NCI-H345 treated with DMSO at 0.1 percent for 48 hours (cell line): ENCODE measurements around the gene ARHGAP24.
"Not testable (repeated sequence)": the region's sequence is repeated elsewhere in the genome, so short reads cannot be mapped to it uniquely, and the experiment has no call there.

ENCODE experiments used
- DNase-seq: peaks from one replicate; lab custom pipeline; 2025; ENCODE audit not compliant: unreplicated experiment; lab: John Stamatoyannopoulos, UW

Gene ARHGAP24

DNA sequence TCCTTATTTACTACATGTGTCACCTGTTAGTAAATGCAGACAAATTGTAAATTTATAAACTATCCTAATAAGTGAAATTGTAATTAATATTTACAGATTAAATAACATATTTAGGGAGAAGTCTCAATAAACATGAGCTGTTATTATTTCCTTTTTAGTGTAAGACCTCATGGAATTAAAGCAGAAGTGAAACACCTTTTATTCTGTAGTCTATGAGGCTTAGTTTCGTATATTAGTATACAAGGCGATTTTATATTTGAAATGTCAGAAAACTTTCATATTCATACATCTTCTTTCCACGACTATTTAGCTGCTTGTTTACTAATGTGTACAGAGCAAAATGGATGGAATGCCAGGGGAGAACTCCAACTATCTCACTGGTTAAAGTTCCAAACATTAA is 414.4 kb downstream of the ARHGAP24 start:
- DNase-seq = no peak

DNA sequence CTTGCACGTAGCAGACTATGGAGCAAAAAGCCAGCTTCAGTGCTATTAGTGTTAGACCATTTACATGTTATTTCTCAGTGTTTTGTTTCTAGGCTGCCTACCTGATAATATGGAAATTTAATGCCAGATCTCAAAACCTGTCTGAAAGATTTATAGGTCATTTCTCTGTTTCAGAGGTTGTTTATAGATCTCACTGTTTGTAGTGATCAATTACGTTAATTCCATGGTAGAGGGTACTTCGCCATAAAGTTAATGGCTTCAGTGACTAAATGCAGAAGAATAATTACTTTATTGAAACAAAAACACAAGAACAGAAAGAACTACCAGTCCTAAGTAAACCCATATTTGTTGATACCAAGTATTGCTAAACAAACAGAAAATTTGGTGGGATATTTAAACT is 420.8 kb downstream of the ARHGAP24 start:
- no peak for DNase-seq

DNA sequence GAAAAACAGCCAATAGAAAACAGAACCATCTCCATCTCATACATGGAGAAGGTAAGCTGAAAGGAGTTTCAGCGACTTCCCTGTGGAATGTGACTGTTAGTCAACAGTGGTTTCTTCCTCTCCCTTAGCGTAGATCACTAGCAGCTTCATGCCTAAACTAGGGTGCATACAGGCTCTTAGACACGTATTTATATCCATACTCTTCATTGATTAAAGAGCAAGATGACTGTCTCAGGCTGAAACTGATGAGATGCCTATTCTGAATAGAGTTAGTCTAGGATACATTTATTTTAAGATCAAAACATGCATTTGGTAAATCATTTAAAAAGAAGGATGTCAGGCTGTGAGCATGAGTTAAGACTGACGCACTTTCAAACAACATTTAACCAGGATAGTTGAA is 423.3 kb downstream of the ARHGAP24 start:
- DNase-seq = no peak

DNA sequence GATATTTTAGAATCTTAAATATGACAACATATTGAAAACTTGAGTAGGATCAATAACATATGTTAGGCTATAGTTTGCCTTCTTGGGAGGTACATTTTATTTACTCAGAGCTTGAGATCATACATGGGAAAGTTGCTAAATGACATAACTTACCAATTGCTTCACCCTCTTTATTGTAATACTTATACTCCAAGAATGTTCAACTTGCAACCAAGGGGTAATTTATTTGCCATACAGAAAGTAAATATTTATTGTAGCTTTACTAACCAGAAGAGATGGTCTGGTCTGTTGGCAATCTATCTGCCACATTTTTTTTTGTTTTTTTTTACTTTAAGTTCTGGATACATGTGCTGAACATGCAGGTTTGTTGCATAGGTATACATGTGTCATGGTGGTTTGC is 426.6 kb downstream of the ARHGAP24 start:
- no peak for DNase-seq

DNA sequence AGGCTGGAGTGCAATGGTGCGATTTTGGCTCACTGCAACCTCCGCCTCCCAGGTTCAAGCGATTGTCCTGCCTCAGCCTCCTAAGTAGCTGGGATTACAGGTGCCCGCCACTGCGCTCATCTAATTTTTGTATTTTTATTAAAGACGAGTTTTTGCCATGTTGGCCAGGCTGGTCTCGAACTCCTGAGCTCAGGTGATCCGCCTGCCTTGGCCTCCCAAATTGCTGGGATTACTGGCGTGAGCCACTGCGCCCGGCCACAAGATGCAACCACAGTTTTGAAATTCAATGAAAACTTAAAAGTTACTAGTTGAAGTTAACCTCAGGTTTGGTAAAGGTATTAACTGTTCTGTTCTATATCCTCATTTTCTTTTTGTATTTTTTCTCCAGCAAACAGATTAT is 427.7 kb downstream of the ARHGAP24 start:
- DNase-seq = not testable (repeated sequence)

DNA sequence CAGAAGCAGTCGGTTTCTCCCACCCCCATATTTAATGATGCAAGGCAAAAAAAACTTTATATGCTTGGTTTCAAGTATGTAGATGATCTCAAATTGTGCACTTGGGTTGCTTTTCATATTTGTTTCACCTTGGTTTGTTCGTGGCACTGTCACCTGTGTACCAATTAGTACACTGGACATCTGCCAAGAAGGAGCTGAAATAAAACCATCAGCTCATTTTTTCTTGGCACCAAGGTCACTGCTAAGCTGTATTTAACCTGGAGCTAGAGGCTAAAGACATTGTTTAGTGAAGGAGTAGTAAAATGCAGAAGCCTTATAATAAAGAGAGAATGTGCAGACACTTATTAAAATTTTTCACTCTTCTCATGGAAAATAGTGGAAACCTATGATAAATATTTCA is 430.8 kb downstream of the ARHGAP24 start:
- DNase-seq = no peak

DNA sequence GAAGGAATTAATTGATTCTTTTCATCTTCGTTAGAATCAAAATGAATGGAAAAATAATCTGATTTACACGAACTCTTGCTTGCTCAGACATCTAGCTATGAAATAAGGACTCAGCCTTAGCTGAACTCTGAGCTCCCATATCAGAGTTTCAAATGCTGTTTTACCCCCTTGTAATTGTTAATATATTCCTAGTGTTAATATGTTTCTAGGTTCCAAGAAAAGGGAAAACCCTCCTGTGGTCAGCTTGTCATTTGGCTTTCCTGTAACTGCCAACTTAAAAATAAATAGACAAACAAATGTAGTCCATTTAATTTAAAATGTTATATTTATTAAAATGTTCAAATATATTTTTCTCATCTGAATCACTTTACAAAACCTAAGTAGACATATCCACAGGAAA is 432.1 kb downstream of the ARHGAP24 start:
- no peak for DNase-seq

DNA sequence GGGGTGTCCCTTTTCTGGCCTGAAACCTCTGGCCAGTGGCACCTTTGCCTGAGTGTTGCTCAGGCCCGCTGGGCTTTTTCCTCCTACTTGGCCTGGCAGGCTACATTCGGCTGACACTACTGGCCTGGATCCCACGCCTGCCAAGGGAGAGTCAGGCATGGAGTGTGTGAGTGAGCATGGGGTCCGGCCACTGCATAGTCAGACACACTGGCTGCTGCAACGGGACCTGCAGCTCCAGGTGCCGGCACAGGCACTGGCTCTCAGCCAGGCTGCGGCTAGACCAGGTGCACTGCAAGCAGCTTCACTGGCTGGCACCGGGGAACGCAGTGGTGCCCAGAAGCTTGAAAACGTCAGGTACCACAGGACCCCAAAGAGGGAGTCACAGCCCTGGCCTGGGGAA is 434.9 kb downstream of the ARHGAP24 start:
- no peak for DNase-seq

DNA sequence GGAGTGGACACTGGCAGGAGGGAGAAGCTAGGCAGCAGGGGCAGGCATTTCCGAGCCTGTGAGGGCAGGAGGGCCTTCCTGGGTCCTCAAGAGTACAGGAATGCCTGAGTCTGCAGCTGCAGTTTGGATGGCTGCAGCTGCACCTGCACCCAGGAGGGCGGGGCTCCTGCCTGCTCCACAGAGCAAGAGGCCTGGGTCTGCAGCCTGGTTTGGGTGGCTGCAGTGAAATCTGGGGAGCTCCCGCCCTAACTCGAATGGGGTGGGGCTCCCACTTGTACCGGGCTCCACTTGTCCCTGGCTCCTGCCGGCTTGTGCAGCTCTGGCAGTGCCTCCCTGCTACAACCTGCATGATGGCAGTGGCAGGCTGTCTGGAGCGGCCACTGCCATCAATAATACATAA is 436.0 kb downstream of the ARHGAP24 start:
- DNase-seq = no peak

DNA sequence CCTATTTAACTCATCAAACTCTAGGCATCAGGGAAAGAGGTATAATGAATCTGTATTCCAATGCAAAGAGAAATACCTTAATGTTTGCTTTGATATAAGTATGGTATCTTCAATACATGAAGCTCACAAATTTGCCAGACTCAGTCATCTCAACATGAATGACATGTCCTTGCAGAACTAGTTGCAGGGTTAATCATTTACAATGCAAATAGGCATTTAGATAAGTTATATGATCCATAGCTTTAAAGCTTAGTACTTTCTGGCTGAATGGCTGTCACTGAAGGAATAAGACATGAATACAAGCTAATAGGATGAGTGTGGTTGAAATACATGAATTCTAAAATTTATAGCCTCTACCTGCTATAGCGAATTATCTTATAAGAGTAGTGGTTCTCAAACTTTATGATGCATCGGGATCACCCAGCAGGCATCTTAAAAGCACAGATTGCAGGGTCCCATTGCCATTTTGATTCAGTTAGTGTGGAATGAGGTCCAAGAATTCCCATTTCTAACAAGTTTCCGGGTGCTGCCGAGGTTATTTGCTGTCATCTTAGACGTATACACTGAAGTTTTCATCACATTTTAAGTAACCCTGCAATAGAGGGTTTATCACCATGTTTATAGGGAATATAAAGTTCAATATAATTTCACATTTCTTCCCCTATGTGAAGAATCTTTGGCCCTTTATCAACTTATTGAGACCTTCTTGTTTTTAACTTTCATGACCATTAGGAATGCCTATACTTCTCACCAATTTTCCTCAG is 439.2 kb downstream of the ARHGAP24 start:
- DNase-seq = no peak

DNA sequence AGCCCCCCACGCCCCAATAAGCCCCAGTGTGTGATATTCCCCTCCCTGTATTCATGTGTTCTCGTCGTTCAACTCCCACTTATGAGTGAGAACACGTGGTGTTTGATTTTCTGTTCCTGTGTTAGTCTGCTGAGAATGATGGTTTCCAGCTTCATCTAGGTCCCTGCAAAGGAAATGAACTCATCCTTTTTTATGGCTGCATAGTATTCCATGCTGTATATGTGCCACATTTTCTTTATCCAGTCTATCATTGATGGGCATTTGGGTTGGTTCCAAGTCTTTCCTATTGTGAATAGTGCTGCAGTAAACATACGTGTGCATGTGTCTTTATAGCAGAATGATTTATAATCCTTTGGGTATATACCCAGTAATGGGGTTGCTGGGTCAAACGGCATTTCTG is 440.6 kb downstream of the ARHGAP24 start:
- DNase-seq = not testable (repeated sequence)

DNA sequence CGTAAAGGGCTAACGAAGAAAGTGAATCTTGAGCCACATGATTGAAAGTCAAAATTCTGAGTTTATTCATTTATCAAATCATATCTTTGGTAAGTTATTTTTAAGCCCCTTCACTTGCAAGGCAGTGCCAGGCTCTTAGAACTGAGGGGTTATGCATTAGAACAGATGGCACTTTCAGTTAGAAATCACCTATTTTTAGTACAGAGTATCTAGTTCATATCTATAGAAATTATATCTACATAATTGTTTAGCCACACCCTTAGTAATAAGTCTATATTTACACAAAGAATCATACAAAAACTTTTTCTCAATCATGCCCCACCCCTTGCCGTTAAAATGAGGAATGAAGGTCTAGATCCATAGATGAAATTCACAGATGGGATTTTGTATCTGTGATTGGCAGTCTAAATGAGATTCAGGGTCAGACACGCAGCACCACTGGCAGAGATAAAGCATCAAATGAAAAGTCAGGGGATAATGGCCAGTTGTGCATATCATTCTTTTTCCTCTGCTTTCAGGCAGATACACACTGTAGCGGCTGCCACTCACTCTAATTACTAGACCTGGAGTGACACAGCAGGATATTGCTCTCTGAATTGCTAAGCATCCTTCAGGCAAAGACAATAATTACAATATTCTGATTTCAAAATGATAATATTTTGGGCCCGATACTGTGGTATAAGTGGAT is 444.4 kb downstream of the ARHGAP24 start:
- DNase-seq = no peak

DNA sequence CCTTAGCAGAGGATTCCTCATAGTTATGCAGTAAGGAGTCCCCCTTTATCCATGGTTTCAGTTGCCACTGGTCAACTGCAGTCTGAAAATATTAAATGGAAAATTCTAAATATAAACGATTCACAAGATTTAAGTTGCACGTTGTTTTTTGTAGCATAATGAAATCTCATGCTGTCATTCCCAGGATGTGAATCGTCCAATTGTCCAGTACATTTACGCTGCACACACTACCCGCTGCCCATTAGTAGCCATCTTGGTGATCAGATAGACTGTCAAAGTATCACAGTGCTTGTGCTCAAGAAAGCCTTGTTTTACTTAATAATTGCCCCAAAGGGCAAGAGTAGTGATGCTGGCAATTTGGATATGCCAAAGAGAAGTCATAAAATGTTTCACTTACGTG is 450.1 kb downstream of the ARHGAP24 start:
- DNase-seq = no peak

DNA sequence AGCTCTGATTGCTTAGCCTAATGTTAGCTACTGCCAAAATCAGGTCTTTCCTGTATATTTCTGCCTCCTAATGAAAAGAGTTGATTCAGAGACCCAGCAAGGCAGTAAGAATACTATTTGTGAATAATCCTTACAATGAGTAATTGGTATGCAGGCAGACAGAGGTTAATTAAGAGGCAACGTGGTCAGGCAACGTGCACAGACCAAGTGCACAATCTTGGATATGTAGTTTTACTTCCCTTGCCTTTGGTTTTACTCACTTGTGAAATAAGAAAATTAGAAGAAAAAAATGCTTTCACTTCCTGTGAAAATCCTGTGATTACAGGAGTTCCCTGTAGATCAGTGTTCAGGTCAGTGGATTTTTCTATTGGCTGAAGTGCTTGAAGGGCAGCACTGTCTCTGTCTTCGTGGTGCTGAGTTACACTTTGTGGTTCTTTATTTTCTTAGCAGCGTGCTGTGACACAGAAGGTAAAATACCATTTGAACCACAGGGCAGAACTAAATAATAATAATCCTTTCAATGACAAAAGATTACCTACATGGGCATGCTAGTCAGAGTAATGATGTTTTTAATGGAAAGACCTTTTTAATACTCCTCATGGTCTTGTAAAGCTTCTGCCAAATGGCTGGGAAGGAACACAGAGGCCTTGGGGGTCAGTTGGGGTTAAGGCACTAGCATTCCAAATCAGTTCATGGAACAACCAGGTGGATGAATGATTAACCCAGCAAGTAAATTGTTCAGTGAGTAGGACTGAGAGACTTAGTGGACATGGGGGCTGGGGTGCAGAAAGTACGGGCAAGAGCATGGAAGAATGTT is 454.0 kb downstream of the ARHGAP24 start:
- no peak for DNase-seq

DNA sequence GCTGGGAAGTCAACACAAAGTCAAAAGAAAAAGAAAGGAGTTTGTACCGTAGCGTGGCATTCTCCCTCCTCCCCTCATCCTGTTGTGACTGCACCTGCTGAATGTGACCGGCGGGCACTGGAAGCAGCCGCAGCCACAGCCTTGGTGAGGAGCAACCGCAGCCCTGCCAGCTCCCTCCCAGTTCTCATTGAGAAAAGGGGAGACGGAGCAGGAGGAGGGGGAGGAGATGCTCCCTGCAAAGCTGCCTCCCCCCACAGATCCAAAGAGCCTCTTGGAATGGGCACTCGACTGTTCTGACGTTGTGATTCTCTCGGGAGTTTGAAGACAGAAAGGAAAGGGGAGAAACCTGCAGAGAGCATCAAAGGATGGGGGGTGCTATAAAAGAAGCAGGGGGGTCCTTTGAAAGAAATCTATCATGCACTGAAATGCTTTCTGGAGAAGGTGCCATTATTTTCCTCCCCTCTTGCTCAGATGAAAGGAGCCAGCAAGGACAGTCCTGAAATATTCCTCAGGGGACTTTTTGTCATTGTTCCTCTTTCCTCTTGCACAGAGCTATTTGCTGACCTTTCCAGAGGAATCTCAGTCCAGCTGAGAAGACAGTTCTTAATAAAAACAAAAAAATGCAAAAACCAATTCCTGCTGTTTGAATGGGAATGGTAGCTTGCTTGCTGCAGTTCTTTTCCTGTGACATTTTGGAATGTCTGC is 455.2 kb downstream of the ARHGAP24 start:
- DNase-seq = no peak

DNA sequence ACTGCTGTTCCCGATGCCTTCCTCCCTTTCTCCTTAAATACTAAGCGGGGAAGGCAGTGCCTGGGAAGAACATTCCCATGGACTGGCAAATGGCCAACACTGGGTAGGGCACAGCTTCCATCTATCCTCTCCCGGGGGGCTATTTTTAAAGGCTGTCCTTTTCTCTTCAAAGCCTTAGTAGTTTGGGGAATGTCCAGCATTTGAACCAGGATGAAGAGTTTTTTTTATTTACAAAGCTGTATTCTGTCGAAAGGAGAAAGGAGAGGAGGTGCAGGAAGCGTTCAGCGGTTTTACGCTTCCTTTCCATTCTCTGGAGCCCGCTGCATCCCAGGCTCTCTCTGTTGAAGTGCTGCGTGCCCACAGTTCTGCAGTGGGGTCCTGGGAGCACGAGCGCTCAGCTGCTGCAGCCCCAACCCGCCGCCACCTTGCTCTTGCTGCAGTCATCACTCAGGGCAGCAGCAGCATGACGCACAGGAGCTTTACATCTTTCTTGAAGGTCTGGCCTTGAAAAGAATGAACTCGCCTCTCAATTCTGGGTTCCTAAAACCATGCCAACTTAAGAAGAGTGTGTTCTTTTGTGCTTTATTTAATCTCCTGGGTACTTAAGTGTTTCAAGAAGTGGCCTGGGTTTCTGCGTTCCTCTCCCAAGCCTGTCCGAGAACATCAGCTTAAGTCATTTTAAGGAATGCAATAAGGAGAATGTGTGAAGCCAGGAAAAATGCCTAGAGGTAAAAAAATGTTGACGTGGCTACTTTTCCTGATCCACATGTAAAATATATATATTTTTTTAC is 457.7 kb downstream of the ARHGAP24 start:
- no peak for DNase-seq

DNA sequence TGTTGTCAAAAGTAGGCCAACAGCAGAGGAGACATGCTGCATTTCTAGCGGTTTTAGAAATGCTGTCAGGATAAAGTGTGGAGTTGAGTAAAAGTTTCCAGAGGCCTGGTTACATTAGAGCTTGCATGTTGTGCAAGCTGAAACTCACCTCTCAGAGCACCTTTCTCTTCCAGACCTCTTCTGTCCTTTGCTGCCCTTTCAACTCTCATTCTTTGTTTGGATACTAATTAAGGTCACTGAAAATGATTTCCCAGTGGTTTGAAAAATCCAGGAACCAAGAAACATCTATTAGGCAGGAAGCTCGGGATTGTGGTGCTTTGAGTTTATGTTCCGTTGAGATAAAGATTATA is 458.3 kb downstream of the ARHGAP24 start:
- DNase-seq = no peak

DNA sequence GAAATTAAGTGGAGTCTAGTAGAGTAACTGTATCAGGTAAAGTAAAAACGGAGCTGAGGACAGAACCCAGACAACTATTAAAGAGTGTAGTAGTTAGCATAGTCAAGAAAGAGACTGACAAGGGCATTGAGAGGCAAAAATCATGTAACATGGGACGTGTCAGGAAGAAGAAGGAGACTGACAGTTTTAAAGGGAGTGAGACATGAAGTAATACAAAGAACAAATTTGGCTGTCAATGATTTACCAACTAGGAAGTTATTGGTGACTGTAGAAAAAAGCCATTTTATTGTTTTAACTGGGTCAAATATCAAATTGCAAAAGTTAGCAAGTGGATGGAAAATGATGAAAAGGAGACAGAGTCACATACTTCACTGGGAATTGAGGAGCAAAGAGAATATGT is 462.6 kb downstream of the ARHGAP24 start:
- DNase-seq = no peak

DNA sequence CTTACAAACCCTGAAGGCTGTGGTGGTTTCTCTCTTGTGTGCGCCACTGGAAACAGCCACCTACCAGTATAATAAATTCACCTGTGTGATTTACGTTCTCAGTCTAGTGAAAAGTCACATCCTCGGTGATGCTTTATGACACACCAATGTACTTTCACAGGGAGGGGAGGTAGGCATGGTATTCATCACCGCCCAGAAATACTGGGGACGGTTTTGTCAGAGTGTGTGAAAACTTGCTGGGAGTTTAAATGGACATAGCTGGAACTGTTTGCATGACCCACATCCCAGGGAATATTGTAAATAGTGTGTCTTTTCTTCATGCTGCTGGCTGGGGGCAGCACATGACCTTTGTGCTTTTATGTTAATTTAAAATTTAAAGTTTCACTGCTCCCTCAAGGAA is 463.1 kb downstream of the ARHGAP24 start:
- DNase-seq = no peak

DNA sequence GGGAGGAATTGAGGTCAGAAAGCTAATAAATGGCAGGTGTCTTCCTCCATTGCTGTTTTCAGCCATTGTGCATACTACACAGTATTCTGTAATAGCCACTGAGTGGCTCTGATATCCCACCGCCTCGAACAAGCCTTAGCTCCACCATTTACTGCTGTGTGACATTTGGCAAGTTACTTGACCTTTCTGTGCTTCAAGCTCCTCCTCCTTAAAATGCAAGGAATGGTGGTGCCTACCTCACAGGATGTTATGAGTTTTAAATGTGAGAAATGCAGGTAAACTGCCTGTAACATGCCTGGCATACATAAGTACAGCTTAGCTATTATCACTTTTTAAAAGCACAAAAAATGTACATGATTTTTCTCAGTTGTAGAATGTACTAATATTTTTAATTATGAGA is 464.0 kb downstream of the ARHGAP24 start:
- no peak for DNase-seq

DNA sequence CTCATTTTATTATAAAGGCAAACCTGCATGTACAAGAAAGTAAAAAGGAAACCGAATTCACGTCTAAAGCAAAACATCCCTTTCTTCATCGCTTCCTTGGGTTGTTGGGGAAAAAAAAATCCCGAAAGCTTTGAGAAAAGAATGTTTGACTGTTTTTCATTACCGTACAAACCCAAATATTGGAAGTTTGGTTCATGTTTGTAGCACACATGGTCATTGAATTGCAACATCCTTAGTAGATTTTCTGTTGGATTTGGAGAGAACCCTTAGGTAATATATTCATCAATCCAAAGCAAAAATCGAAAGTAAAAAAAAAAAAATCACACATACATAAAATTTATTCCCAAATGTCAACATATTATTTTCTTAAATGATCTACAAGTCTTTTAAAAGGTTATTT is 464.6 kb downstream of the ARHGAP24 start:
- DNase-seq = no peak
